Measurements from ENCODE around the gene GRIA2.
"Not testable (repeated sequence)": the region's sequence is repeated elsewhere in the genome, so short reads cannot be mapped to it uniquely, and the experiment has no call there.

The GRIA2 gene
- total RNA-seq: 0 to 0.38 (median 0) reads per million in 9 experiments

- no peak for DNase-seq
- Mint-ChIP-seq H3K27ac (no peak within 1 kb of the TSS), H3K4me1 (ENCODE audit: low read depth in 2 of 2) (no peaks in the 10 kb centered on the region), H3K36me3 (ENCODE audit: insufficient read depth) (no peaks in the 10 kb centered on the region), H3K4me3 (no peak within 1 kb of the TSS), H3K27me3 (peaks cover 0 to 26% of the 10 kb centered on the region in 2 donors), H3K9me3 (peaks cover 11 to 30% of the 10 kb centered on the region in 2 donors)
- ATAC-seq (replicated peaks): no peak
Observed at GRCh38 chr4:157220371-157220881, at the start of gene GRIA2. Gene GRIA2, plus strand, starts transcription at chr4:157220728. Its CDS starts 315 bp downstream, at chr4:157221043.

- DNase-seq (no peak), ATAC-seq (replicated peaks) (no peak)
- Mint-ChIP-seq H3K4me3 (no peak overlapping the region), H3K27me3 (no peaks in the 10 kb centered on the region), H3K9me3 (peaks cover 0 to 3% of the 10 kb centered on the region in 2 donors), H3K36me3 (ENCODE audit: insufficient read depth) (no peaks in the 10 kb centered on the region), H3K27ac (no peak overlapping the region), H3K4me1 (ENCODE audit: low read depth in 2 of 2) (no peaks in the 10 kb centered on the region)
Observed at GRCh38 chr4:157172011-157172410, 48.5 kb upstream of the GRIA2 start.

GRCh38 chr4:157180268-157180667 is 40.3 kb upstream of the GRIA2 start:
- ATAC-seq (replicated peaks); H3K4me3 Mint-ChIP-seq; H3K4me1 Mint-ChIP-seq (ENCODE audit: low read depth in 2 of 2); H3K27ac Mint-ChIP-seq; DNase-seq; H3K36me3 Mint-ChIP-seq (ENCODE audit: insufficient read depth); H3K27me3 Mint-ChIP-seq; H3K9me3 Mint-ChIP-seq: not testable (repeated sequence)

GRCh38 chr4:157184300-157184699 is 36.2 kb upstream of the GRIA2 start:
- DNase-seq: no peak
- Mint-ChIP-seq H3K9me3 (peaks cover 0 to 2% of the 10 kb centered on the region in 2 donors), H3K4me3 (no peak overlapping the region), H3K4me1 (ENCODE audit: low read depth in 2 of 2) (no peaks in the 10 kb centered on the region), H3K27ac (no peak overlapping the region), H3K36me3 (ENCODE audit: insufficient read depth) (peaks cover 4% of the 10 kb centered on the region), H3K27me3 (no peaks in the 10 kb centered on the region)
- no peak for ATAC-seq (replicated peaks)

- peaks cover 0 to 3% of the 10 kb centered on the region in 2 donors for H3K9me3 Mint-ChIP-seq
- no peaks in the 10 kb centered on the region for H3K4me1 Mint-ChIP-seq (ENCODE audit: low read depth in 2 of 2)
- no peak overlapping the region for H3K27ac Mint-ChIP-seq
- H3K27me3 Mint-ChIP-seq: no peaks in the 10 kb centered on the region
- ATAC-seq (replicated peaks) (no peak), DNase-seq (no peak)
- peaks cover 4% of the 10 kb centered on the region for H3K36me3 Mint-ChIP-seq (ENCODE audit: insufficient read depth)
- no peak overlapping the region for H3K4me3 Mint-ChIP-seq
Observed at GRCh38 chr4:157185363-157185762, 35.2 kb upstream of the GRIA2 start.

GRCh38 chr4:157195374-157195773 is 25.2 kb upstream of the GRIA2 start:
- Mint-ChIP-seq H3K27me3 (no peaks in the 10 kb centered on the region), H3K4me3 (no peak overlapping the region), H3K4me1 (ENCODE audit: low read depth in 2 of 2) (no peaks in the 10 kb centered on the region), H3K9me3 (peaks cover 0 to 13% of the 10 kb centered on the region in 2 donors), H3K27ac (no peak overlapping the region), H3K36me3 (ENCODE audit: insufficient read depth) (no peaks in the 10 kb centered on the region)
- ATAC-seq (replicated peaks) (no peak), DNase-seq (no peak)

GRCh38 chr4:157196046-157196445 is 24.5 kb upstream of the GRIA2 start:
- no peak overlapping the region for H3K4me3 Mint-ChIP-seq
- no peak for ATAC-seq (replicated peaks)

GRCh38 chr4:157204634-157205244 is 15.8 kb upstream of the GRIA2 start:
- Mint-ChIP-seq H3K4me3 (no peak overlapping the region), H3K9me3 (peaks cover 6 to 18% of the 10 kb centered on the region in 2 donors), H3K27me3 (no peaks in the 10 kb centered on the region), H3K36me3 (ENCODE audit: insufficient read depth) (no peaks in the 10 kb centered on the region), H3K27ac (no peak overlapping the region), H3K4me1 (ENCODE audit: low read depth in 2 of 2) (no peaks in the 10 kb centered on the region)
- ATAC-seq (replicated peaks): no peak
- no peak for DNase-seq

More at GRCh38 chr4:157196046-157196445, 24.5 kb upstream of the GRIA2 start:
- DNase-seq: no peak
- H3K27me3 Mint-ChIP-seq: no peaks in the 10 kb centered on the region
- no peaks in the 10 kb centered on the region for H3K36me3 Mint-ChIP-seq (ENCODE audit: insufficient read depth)
- H3K4me1 Mint-ChIP-seq (ENCODE audit: low read depth in 2 of 2): no peaks in the 10 kb centered on the region
- no peak overlapping the region for H3K27ac Mint-ChIP-seq
- peaks cover 0 to 11% of the 10 kb centered on the region in 2 donors for H3K9me3 Mint-ChIP-seq

- ATAC-seq (replicated peaks) (no peak), DNase-seq (no peak)
- H3K36me3 Mint-ChIP-seq (ENCODE audit: insufficient read depth): no peaks in the 10 kb centered on the region
- peaks cover 11 to 24% of the 10 kb centered on the region in 2 donors for H3K9me3 Mint-ChIP-seq
- H3K4me3 Mint-ChIP-seq: no peak overlapping the region
- no peak overlapping the region for H3K27ac Mint-ChIP-seq
- no peaks in the 10 kb centered on the region for H3K4me1 Mint-ChIP-seq (ENCODE audit: low read depth in 2 of 2)
- peaks cover 0 to 24% of the 10 kb centered on the region in 2 donors for H3K27me3 Mint-ChIP-seq
Observed at GRCh38 chr4:157217708-157218107, 2.8 kb upstream of the GRIA2 start.

- DNase-seq (no peak), ATAC-seq (replicated peaks) (no peak)
- Mint-ChIP-seq H3K36me3 (ENCODE audit: insufficient read depth) (no peaks in the 10 kb centered on the region), H3K9me3 (peaks cover 11 to 24% of the 10 kb centered on the region in 2 donors), H3K4me3 (no peak overlapping the region), H3K4me1 (ENCODE audit: low read depth in 2 of 2) (no peaks in the 10 kb centered on the region), H3K27ac (no peak overlapping the region), H3K27me3 (peaks cover 0 to 26% of the 10 kb centered on the region in 2 donors)
Observed at GRCh38 chr4:157219711-157220370, 687 bp upstream of the GRIA2 start.

- peaks cover 11 to 27% of the 10 kb centered on the region in 2 donors for H3K9me3 Mint-ChIP-seq
- ATAC-seq (replicated peaks) (no peak), DNase-seq (no peak)
- peaks cover 0 to 26% of the 10 kb centered on the region in 2 donors for H3K27me3 Mint-ChIP-seq
- H3K4me1 Mint-ChIP-seq (ENCODE audit: low read depth in 2 of 2): no peaks in the 10 kb centered on the region
- no peak overlapping the region for H3K4me3 Mint-ChIP-seq
- no peaks in the 10 kb centered on the region for H3K36me3 Mint-ChIP-seq (ENCODE audit: insufficient read depth)
- H3K27ac Mint-ChIP-seq: no peak overlapping the region
Observed at GRCh38 chr4:157221426-157221894, 932 bp downstream of the GRIA2 start.

GRCh38 chr4:157221895-157222770 is 1.6 kb downstream of the GRIA2 start:
- Mint-ChIP-seq H3K27me3 (peaks cover 0 to 26% of the 10 kb centered on the region in 2 donors), H3K36me3 (ENCODE audit: insufficient read depth) (no peaks in the 10 kb centered on the region), H3K4me1 (ENCODE audit: low read depth in 2 of 2) (no peaks in the 10 kb centered on the region), H3K27ac (no peak overlapping the region), H3K4me3 (no peak overlapping the region), H3K9me3 (peaks cover 11 to 23% of the 10 kb centered on the region in 2 donors)
- ATAC-seq (replicated peaks) (no peak), DNase-seq (no peak)

GRCh38 chr4:157222771-157223160 is 2.2 kb downstream of the GRIA2 start:
- Mint-ChIP-seq H3K9me3 (peaks cover 13 to 23% of the 10 kb centered on the region in 2 donors), H3K4me3 (no peak overlapping the region), H3K4me1 (ENCODE audit: low read depth in 2 of 2) (no peaks in the 10 kb centered on the region), H3K27me3 (peaks cover 0 to 26% of the 10 kb centered on the region in 2 donors), H3K36me3 (ENCODE audit: insufficient read depth) (no peaks in the 10 kb centered on the region), H3K27ac (no peak overlapping the region)
- ATAC-seq (replicated peaks) (no peak), DNase-seq (no peak)

Measured in effector memory CD8-positive, alpha-beta T cell (primary cell).